Embryonic facial prominence (tissue), 1 donor: ENCODE measurements around the gene ACOT11.

Experiments used
- DNase-seq: peaks from one replicate; pipeline ENCODE4 v3.0.0-alpha.2; 2016; ENCODE audit errors: extremely low spot score

The ACOT11 gene

DNA sequence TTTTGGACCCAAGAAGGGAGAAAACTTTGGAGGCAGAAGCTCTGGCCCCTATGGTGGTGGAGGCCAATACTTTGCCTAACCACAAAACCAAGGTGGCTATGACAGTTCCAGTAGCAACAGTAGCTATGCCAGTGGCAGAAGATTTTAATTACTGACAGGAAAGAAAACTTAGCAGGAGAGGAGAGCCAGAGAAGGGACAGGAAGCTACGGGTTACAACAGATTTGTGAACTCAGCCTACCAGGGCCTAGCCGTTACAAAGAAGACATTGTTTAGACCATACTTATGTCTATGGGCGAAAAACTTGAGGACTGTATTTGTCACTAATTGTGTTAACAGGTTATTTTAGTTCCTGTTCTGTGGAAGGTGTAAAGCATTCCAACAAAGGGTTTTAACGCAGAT is 10.4 kb upstream of the ACOT11 start:
- DNase-seq, result no peak

GRCh38 chr1:54538538-54538937 is 9.5 kb upstream of the ACOT11 start:
- DNase-seq, result no peak

GRCh38 chr1:54540582-54541295 is 7.3 kb upstream of the ACOT11 start:
- no peak for DNase-seq

- DNase-seq, result peak; percentile 22
These were observed 5.7 kb upstream of the ACOT11 start for GRCh38 chr1:54542120-54542961.

- no peak for DNase-seq
These were observed 5.0 kb upstream of the ACOT11 start for GRCh38 chr1:54542962-54543539.

DNA sequence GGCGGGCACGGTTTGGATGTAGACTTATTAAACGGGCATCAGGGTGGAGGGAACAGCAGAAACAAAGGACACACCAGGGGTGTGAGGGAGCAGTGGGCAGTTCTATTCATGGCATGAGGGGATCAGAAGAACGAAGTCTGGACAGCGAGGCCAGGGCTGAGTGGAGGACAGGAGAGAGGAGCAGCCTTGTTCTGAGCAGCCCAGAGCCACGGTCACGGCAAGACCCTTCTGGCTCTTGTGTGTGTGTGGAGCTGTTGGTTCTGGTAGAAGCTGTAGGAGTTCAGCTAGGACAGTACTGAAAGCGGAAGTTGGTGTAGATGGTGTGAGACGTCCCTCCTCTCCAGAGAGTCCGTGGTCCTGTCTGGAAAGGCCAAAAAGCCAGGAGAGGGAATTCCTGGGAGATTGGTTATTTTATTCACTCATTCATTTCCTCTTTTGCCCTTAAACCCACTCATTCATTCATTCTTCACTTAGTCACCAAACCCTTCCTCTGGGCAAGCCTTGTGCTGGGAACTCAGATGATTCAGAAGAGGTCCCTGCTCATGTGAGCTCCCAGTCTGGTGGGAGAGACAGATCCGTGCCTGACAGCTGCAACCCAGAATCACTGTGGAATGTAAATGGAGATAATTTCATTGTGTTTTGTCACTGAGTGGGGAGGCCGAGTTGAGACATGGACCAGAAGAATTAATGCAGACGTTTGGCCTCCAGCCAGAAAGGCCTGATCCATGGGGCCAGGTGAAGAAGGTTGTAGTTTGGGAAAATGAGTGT is 4.1 kb upstream of the ACOT11 start:
- no peak for DNase-seq

DNA sequence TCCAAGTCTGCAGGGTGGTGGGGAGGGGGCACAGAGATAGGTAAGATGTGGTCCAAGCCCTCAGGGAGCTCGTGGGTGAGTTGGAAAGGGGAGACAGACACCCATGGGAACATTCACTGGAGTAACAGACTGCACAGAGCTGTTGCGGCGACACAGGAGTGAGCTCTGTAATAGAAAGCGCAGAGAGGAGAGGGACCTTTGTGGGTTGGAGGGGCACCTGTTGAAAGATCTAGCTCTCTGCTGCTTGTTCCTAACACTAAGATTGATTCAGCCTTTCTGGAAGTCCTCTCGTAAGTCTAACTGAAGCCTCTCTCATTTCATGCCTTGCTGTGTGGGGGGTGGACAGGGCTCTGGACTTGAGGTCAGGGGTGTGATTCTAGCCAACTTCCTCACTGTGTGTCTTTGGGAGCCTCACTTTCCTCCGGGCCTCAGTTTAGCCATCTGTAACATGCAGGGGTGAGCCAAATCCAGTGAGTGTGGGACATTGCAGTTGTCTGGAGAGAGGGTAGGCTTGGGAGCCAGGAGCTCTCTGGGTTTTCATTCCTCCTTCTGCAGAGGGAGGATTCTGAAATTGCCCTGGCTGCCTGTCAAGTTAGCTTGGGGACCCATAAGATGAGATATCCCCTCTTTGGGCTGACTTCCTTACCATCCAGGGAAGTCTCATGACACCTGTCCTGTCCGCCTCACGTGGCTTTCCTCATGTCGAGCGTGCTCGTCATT is 2.0 kb upstream of the ACOT11 start:
- no peak for DNase-seq

- no peak for DNase-seq
These were observed 1.2 kb upstream of the ACOT11 start for GRCh38 chr1:54546651-54547401.

DNA sequence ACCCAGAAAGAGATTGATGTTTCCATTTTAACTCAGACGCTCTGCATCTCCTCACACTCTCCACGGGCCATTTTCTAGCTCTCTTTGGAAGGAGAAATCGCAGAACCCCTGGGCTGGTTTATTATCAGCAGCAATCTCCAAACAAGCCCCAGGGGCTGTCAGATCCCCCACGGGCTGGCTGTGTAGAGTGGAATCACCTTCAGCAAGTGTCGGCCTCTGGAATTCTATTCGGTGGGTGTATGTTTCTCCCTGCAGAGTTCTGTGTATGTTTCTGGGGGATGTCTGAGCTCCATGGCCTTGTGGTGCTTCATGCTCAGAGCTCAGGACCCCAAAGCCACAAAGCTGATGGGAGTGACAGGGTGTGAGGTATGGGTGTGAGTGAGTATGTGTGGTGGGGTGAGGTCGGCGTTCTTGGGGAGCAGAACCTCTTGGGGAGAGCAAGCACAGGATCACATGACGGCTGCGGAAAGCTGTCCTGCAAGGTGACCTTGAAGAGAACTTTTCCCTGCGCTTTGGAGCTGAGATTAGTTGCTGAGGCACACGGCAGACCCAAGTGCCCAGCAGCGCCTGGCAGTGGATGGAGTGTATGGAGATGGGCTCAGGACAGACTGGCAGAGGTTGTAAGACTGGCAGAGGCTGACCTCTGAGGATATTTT is 489 bp downstream of the ACOT11 start:
- DNase-seq, result no peak

DNA sequence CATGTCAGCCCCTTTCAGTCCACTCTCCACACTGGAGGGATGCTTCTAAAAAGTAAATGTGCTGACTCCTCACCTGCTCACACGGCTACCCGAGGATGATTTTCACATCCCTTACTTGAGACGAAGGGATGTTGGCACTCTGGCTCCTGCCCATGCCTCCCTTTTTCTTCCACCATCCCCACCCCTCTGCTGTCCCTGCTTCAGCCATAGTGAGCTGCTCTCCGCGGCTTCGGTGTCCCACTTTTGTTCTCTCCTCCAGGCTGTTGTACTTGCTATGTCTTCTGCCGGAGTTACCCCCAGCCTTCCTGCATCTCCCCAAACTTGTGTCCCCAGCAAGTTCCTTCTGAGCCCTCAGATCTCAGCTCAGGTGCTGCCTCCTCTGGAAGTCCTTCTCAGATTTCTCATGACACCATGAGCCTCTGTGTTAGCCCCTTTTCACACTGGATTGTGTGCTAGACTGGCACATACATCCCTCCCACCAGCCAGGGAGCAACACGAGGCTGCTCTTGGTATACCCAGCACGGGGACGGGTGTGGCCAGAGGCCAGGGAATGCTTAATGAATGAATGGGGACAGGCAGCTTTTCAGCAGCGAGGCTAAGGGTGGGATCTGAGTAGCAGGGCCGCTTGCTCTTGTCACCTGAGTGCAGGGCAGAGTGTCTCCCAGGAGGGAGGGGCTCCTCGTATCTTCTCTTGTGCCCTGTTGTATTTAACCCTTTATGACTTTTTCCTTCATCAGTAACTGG is 1.3 kb downstream of the ACOT11 start:
- no peak for DNase-seq

- no peak for DNase-seq
These were observed 3.9 kb downstream of the ACOT11 start for GRCh38 chr1:54551891-54552290.

- no peak for DNase-seq
These were observed 5.7 kb downstream of the ACOT11 start for GRCh38 chr1:54553602-54554313.

GRCh38 chr1:54556110-54556509 is 8.1 kb downstream of the ACOT11 start:
- no peak for DNase-seq

- no peak for DNase-seq
These were observed 9.8 kb downstream of the ACOT11 start for GRCh38 chr1:54557671-54558355.

- no peak for DNase-seq
These were observed 10.5 kb downstream of the ACOT11 start for GRCh38 chr1:54558434-54559030.

DNA sequence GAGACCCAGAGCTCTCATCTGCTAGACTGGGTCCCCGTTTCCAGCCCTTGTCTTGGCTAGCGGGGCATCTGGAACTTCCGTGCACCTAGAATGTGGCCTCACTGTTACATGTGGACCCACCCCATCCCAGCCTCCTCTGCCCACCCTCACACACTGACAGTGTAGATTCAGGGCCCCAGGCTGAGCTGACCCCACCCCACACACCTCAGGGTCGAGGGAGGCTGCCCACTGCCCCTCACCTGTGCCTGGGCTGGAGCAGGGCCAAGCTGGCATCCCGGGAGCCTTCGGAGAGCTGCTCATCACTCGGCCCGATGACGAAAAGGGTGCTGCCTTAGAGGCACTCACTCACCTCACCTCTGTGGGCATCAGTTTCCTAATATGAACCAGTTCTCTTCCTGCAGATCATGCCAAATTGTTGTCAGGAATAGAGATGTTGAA is 11.1 kb downstream of the ACOT11 start:
- no peak for DNase-seq

- DNase-seq, result no peak
These were observed 11.8 kb downstream of the ACOT11 start for GRCh38 chr1:54559771-54560231.
